ENCODE results near the gene POLR2L.

DNA sequence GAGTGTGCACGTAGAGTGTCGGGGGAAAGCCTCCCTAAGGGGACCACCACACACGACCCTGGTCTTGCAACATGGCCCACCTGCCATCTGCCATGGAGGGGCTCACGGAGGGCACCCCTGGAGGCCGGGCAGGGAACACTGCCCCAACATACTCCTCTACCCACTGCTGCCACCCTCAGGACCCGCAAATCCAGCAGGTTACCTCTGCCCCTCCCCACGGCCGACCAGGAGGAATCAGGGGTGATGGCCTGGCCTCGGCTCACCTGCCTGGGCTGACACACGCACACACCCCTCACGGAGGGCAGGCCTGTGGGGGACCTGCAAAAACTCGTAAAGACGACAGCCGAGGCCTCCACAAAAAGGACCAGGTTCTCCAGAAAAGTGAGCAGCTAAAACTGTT, 38.1 kb upstream of the POLR2L start:
- TF ChIP-seq, protein P1, sequence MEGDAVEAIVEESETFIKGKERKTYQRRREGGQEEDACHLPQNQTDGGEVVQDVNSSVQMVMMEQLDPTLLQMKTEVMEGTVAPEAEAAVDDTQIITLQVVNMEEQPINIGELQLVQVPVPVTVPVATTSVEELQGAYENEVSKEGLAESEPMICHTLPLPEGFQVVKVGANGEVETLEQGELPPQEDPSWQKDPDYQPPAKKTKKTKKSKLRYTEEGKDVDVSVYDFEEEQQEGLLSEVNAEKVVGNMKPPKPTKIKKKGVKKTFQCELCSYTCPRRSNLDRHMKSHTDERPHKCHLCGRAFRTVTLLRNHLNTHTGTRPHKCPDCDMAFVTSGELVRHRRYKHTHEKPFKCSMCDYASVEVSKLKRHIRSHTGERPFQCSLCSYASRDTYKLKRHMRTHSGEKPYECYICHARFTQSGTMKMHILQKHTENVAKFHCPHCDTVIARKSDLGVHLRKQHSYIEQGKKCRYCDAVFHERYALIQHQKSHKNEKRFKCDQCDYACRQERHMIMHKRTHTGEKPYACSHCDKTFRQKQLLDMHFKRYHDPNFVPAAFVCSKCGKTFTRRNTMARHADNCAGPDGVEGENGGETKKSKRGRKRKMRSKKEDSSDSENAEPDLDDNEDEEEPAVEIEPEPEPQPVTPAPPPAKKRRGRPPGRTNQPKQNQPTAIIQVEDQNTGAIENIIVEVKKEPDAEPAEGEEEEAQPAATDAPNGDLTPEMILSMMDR (IDR thresholded peaks at IDR 0.05), result no peak
- no peak for TF ChIP-seq POLR2A (IDR thresholded peaks at IDR 0.05)

Data from testis (tissue), 2 donors.